Esophagus muscularis mucosa (tissue), 3 donors: ENCODE data around the gene CDX1.

ENCODE experiments used
- POLR2A ChIP-seq: fragments of 450-650 bp; IDR thresholded peaks from one replicate; pipeline ENCODE4 v1.6.1; 2017; ENCODE audit warnings: antibody characterized with exemption, moderate library complexity, mild to moderate bottlenecking, low read depth
- POLR2AphosphoS5 ChIP-seq, 2 donors: sonication (generic); formaldehyde crosslinking; IDR thresholded peaks; one replicate each; pipeline ENCODE4 v1.6.1; 2017; ENCODE audit warnings: antibody characterized with exemption in 2 of 2
- TF ChIP-seq, protein P1 (sequence below), 3 experiments: fragments of 200-600 bp in 2 of 3; fragments of 450-650 bp in 1 of 3; sonication (generic) in 2 of 3; IDR thresholded peaks; one replicate each; pipeline ENCODE4 v1.5.1; 2017 to 2019; ENCODE audit warnings: antibody characterized with exemption in 3 of 3, mild to moderate bottlenecking in 2 of 3, moderate library complexity in 1 of 3

DNA sequence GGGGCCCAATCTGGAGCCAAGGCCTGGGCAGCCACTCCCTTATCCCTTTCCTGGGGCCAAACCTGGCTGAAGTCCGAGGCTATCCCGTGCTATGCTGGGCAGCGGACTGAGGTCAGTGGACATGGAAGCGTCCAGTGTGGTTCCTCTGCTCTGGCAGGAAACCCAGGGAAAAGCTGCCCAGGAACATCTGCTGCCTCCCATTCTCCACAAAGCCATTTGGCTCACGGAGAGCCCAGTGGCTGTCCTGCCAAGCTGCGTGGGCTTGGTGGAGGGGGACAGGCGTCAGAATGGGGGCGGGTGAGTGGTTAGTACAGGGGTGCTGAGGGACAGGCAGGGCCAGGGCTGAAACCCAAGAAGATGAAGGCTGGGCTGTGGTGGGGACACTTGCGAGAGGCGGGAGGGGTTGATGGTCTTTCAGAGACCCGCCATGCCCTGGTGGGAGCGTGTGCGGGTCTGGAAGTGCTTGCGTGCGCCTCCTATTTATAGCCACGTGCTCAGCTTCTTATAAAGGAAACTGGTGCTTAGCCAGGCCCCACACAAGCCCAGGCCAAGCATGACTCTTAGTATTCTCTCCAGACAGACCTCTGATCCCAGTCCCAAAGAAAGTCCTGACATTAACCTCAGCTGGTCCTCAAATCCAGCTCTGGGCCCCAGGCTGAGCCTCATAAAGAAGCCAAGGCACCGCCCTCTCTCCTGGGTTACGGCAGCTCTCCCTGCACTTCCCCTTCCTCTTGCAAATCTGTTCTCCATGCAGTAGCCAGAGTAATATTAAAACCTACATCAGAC is 13.9 kb downstream of the CDX1 start:
- TF ChIP-seq, protein P1, sequence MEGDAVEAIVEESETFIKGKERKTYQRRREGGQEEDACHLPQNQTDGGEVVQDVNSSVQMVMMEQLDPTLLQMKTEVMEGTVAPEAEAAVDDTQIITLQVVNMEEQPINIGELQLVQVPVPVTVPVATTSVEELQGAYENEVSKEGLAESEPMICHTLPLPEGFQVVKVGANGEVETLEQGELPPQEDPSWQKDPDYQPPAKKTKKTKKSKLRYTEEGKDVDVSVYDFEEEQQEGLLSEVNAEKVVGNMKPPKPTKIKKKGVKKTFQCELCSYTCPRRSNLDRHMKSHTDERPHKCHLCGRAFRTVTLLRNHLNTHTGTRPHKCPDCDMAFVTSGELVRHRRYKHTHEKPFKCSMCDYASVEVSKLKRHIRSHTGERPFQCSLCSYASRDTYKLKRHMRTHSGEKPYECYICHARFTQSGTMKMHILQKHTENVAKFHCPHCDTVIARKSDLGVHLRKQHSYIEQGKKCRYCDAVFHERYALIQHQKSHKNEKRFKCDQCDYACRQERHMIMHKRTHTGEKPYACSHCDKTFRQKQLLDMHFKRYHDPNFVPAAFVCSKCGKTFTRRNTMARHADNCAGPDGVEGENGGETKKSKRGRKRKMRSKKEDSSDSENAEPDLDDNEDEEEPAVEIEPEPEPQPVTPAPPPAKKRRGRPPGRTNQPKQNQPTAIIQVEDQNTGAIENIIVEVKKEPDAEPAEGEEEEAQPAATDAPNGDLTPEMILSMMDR (IDR thresholded peaks at IDR 0.05), result no peak
- TF ChIP-seq POLR2A, result no peak
- peak in 1 of 2 donors; percentile 33 for TF ChIP-seq POLR2AphosphoS5 (IDR thresholded peaks at IDR 0.05)
